ENCODE data around the gene PHF21A. TPM values are rescaled to one million over a fixed set of nuclear protein-coding genes. Genes with fewer than 3 reads are reported as not detected.
A peak's percentile ranks its signal among the peaks of the same experiment; 100 is the strongest.

PHF21A gene
- total and polyA plus RNA-seq, 10 of the 15 experiments (the other 5 are each of a cell fraction or from before 2014, with no cell fraction given) = 2.6 to 37.2 (median 16.0) TPM

DNA sequence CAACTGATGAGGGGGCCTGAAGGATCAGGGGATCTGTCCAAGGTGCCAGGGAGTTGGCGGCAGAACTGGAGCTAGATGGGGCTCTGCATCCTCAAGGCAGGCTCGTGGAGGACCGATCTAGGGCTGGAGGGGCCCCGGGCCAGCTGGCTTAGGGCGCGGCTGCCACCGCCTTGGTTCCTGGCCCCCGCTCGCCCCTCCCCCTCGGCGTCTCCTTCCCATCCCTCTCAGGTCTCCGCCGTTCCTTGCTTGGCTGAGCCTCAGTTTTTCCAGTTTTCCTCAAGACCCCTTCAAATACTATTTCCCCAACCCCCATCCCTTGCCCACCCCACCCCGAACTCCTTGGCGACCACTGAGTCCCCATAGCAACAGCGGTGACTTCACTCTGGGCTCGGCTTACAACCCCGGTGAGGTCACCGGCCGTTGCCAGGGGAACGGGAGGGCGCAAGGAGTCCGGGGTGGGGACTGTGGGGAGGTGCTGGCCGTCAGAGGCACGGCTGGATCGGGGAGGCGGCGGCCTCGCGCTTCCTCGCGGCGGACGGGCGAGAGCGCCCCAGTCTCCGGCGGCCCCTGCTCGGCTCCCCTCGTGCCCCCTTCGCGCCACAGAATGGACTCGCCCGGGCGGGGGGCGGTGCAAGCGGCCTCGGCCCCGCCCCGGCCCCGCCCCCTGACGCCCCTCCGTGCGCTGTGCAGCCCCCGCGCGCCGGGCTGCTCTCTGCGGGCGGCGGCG is 221.6 kb downstream of the PHF21A start (continued):
- no peak for TF ChIP-seq JUNB (IDR thresholded peaks at IDR 0.05)
- no peak for TF ChIP-seq ZNF24 (IDR thresholded peaks at IDR 0.05)
- no peak for TF ChIP-seq NFIC (IDR thresholded peaks at IDR 0.05; ENCODE audit: low read depth, low read length)
- TF ChIP-seq, protein P1, sequence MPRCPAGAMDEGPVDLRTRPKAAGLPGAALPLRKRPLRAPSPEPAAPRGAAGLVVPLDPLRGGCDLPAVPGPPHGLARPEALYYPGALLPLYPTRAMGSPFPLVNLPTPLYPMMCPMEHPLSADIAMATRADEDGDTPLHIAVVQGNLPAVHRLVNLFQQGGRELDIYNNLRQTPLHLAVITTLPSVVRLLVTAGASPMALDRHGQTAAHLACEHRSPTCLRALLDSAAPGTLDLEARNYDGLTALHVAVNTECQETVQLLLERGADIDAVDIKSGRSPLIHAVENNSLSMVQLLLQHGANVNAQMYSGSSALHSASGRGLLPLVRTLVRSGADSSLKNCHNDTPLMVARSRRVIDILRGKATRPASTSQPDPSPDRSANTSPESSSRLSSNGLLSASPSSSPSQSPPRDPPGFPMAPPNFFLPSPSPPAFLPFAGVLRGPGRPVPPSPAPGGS (IDR thresholded peaks at IDR 0.05; ENCODE audit: borderline replicate concordance, insufficient read depth, low read depth, low read length, poor library complexity, severe bottlenecking) = no peak
- TF ChIP-seq, protein P2, sequence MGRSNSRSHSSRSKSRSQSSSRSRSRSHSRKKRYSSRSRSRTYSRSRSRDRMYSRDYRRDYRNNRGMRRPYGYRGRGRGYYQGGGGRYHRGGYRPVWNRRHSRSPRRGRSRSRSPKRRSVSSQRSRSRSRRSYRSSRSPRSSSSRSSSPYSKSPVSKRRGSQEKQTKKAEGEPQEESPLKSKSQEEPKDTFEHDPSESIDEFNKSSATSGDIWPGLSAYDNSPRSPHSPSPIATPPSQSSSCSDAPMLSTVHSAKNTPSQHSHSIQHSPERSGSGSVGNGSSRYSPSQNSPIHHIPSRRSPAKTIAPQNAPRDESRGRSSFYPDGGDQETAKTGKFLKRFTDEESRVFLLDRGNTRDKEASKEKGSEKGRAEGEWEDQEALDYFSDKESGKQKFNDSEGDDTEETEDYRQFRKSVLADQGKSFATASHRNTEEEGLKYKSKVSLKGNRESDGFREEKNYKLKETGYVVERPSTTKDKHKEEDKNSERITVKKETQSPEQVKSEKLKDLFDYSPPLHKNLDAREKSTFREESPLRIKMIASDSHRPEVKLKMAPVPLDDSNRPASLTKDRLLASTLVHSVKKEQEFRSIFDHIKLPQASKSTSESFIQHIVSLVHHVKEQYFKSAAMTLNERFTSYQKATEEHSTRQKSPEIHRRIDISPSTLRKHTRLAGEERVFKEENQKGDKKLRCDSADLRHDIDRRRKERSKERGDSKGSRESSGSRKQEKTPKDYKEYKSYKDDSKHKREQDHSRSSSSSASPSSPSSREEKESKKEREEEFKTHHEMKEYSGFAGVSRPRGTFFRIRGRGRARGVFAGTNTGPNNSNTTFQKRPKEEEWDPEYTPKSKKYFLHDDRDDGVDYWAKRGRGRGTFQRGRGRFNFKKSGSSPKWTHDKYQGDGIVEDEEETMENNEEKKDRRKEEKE (IDR thresholded peaks at IDR 0.05) = peak; percentile 87
- no peak for TF ChIP-seq POLR2AphosphoS5 (IDR thresholded peaks at IDR 0.05; ENCODE audit: low read length)
- TF ChIP-seq SRF (IDR thresholded peaks at IDR 0.05; ENCODE audit: low read depth in 2 of 2, low read length in 2 of 2) = 0 out of 4 replicates have a peak, but pooled peaks of 1 of the 2 experiments have one; percentile 43
- TF ChIP-seq BMI1 (IDR thresholded peaks at IDR 0.05; ENCODE audit: borderline replicate concordance) = peak; percentile 91

All from GM12878 (cell line).